Right kidney (tissue), 1 donor: ENCODE measurements around the gene SEPTIN8.

Experiments
- DNase-seq: peaks from one replicate; pipeline ENCODE4 v3.0.0-alpha.2; 2016

The SEPTIN8 gene

DNA sequence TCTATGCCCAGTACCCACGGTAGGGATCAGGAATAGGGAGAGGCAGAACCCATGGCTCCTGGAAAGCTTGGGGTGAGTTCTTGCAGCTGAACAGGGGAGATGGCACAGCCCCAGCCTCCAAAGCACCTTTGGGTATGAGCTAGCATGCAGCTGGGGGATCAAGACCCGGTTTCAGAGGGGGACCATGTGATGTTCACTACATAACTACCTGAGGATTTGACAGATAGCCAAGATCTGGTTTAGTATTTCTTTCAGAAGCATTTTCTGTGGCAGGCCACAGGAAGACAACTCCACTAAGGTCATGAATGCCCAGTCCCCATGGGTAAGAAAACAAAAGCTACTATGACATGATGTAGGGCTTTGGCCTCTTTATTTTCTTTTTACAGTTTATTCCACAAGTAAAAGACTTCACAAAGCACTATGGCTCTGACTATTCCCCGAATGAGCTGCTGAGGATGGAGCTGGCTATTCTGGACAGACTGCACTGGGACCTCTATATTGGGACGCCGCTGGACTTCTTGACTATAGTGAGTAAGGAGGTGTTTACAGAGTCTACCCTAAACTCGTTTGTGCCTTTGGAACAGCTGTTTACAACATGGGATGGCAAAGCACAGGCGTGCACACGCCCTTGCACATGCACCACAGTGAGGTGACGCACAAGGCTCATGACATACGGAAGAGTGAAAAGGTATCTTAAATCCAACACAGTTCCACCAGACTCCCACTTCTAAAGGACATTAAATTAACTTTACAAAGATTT lies 26.4 kb downstream of the SEPTIN8 start:
- no peak for DNase-seq

DNA sequence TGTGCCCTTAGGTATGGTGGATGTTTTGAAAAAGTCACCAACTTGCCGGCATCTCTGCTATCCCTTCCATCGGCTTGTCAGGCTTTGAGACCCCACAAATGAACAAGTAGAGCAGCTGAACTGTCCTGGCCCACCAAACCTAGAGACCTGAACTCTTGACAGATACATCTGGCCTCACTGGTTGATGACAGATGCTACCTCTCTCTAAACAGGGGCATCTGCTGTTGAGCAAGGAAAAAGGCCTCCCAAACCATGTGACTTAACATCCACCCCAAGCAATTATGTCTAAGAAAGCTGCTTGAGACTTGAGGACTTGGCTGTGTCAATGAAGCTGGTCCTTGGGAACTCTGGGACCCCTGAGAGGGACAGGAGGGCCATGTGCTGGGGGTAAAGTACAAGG lies 27.5 kb downstream of the SEPTIN8 start:
- DNase-seq: no peak

DNA sequence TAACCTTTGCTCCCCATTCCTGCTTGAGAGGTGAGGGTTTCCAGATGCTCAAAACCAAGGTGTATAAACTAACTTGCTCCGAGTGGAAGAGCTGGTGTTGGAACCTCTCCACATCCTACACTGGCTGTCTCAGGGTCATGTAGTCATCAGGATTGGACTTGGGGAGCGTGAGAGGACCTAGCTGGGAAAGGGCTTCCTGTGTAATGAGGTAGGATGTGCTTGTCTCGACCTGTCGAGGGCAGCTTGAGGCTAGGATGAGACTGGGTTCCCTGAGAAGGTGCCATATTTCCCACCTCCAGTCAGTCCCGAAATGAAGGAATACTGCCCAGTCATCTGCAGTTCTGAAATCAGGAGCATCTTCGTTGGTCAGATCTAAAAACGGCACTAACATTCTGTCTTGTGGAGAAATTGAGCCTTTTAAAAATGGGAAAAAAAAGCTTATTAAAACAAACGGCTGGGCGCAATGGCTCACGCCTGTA lies 28.5 kb downstream of the SEPTIN8 start:
- no peak for DNase-seq

DNA sequence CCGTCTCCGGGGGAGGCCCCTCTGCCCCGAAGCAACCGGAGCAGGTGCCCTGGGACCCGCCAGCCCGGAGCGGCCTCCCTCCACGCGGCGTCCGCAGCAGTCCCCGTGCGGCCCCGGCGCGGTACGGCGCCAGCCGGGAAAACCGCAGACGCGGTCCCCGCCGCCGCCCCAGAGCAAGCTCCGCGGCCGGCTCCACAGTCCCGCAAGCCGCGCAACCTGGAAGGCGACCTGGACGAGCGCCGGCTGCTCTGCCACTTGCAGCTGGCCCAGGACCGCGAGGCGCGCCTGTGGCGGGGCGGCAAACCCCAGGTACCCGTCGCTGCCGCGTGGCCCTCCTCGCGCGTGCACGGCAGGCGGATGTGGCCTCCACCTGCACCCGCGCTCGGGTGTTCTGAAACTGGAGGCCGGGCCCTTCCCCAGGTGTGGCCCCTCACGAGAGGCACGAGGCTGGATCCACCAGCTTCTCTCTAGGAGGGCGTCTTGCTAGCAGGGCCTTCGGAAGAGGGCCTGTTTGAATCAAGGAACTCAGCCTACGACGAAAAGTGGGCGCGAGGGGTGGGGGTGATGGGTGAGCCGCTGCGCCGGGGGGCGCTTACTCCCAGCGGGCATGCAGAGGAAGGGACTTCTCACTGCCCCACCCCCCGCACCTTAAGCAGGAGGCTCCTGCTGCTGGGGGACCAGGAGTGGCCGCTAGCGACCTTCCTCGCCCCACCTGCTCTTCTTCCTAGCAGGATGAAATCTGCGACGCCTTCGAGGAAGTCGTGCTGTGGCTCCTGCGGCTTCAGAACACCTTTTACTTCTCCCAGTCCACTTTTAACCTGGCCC lies 29.2 kb downstream of the SEPTIN8 start:
- no peak for DNase-seq

DNA sequence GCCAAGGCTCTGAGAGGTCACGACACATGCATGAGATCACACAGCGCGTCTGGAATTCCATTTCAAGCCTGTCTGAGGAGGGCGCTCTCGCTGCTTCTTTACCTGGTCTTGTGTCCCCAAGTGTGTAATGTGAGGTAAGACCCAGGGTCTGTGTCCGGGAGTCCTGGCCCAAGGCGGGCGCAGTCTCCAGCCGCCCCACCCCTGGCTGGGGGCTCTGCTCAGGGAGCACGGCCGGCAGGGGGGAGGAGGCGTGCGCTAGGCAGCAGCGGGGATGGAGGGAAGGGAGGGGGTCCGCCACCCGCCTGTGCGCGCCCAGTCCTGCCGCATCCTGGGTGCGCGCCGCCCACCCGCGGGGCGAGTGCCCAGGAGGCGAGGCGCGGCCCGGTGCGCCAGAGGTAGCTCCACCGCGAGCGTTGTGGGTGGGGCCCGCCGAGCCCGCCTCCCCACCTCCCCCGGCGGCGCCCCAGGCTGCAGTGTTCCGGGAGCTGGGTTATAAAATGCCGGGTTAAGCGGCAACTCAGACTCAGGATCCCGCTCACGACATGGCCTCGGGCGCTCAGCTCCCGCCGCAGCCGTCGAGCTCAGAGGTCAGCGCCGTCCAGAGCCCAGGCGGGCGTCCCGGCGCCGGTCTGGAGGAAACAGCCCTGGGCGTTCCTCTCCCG lies 30.0 kb downstream of the SEPTIN8 start, which contains the start of gene CCNI2:
Gene CCNI2 (plus strand): TSS at position 473 of the 662 bp plus-strand sequence. CDS start 70 bp downstream, at position 543.
- peak; percentile 72 for DNase-seq

DNA sequence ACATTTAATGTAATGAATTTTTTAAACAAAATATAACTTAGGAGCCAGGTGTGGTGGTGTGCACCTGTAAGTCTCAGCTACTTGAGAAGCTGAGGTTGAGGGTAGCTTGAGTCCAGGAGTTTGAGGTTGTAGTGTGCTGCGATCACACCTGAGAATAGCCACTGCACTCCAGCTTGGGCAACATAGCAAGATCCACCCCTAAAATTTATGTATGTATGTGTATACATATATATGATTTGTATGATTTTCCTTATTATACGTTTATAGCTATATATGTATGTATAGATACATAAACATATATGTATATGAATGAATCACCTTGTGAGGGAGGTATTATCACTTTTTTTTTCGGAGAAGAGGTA lies 30.5 kb downstream of the SEPTIN8 start:
- no peak for DNase-seq

DNA sequence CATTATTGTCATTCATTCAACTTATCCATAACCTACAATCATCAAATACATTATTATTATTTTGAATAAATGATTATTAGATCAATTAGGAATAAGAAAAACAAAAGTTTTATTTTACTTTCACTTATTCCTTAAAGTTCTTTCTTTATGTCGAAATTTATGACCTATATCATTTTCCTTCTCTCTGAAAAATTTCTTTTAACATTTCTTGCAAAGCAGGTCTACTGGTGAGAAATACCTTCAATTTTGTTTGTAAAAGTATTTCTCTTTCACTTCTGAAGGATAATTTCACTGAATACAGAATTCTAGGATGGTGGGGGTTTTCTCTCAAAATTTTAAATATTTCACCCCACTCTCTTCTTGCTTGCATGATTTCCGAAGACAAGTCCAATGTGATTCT lies 32.4 kb downstream of the SEPTIN8 start:
- DNase-seq: no peak

DNA sequence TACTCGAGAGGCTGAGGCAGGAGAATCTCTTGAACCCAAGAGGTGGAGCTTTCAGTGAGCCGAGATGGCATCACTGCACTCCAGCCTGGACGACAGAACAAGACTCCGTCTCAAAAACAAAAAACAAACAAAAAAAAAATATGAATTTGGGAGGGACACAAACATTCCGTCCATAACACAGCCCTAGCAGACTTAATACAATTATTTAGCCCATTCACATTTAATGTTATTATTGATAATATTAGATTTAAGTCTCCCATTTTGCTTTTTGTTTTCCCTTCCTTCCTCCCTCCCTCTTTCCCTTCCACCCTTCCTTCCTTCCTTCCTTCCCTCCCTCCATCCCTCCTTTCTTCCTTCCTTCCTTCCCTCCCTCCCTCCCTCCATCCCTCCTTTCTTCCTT lies 34.4 kb downstream of the SEPTIN8 start:
- no peak for DNase-seq

DNA sequence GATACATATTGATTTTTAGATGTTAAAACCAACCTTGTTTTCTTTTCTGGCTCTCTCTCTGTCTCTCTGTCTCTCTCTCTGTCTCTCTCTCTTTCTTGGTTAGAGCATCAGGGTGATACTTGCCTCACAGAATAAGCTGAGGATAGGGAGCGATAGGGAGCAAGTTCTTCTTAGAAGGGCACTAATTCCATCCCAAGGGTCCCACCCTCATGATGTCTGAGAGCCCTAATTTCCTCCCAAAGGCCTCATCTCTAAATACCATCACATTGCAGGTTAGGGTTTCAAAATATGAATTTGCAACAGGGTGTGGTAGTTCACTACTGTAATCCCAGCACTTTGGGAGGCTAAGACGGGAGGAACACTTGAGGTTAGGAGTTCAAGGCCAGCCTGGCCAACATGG lies 34.9 kb downstream of the SEPTIN8 start:
- no peak for DNase-seq

DNA sequence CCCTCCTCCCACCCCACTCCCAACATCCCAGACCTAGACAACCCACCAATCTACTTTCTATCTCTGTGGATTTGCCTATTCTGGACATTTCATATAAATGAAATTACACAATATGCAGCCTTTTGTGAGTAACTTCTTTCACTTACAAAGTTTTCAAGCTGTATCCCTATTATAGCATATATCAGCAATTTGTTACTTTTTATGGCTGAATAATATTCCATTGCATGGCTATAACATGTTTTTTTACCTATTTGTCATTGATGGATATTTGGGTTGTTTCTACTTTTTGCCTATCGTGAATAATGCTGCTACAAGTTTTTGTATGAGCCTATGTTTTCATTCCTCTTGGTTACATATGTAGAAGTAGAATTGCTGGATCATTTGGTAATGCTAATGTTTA lies 37.8 kb downstream of the SEPTIN8 start:
- no peak for DNase-seq

DNA sequence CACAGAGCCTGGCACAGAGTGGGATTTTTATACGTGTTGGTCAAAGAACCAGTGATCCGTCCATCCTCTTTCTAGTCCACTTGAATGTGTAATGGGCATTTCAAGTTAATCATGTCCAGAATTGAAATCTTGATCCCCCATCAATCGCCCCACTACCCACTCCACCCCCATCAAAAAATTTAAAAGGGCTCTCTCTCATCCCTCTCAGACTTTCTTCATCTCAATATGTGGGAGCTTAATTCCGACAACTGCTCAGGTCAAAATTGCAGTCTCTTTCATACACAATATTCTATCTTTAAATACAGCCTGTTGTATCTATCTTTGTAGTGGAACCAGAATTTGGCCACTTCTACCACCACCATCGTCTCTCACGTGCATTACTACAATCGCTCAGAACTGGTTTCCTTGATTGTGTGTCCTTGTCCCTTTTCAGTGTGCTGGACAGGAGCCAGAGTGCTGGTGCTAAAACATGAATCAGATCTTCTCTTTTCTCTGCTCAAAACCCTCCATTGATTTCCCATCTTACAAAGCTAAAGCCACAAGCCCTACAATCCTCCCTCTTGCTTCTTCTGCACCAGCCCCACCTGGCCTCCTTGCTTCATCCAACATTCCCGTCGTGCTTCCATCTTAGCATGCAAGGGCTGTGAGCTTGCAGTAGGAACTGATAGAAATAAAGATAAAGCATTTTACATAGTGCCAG lies 38.9 kb downstream of the SEPTIN8 start:
- DNase-seq: no peak

DNA sequence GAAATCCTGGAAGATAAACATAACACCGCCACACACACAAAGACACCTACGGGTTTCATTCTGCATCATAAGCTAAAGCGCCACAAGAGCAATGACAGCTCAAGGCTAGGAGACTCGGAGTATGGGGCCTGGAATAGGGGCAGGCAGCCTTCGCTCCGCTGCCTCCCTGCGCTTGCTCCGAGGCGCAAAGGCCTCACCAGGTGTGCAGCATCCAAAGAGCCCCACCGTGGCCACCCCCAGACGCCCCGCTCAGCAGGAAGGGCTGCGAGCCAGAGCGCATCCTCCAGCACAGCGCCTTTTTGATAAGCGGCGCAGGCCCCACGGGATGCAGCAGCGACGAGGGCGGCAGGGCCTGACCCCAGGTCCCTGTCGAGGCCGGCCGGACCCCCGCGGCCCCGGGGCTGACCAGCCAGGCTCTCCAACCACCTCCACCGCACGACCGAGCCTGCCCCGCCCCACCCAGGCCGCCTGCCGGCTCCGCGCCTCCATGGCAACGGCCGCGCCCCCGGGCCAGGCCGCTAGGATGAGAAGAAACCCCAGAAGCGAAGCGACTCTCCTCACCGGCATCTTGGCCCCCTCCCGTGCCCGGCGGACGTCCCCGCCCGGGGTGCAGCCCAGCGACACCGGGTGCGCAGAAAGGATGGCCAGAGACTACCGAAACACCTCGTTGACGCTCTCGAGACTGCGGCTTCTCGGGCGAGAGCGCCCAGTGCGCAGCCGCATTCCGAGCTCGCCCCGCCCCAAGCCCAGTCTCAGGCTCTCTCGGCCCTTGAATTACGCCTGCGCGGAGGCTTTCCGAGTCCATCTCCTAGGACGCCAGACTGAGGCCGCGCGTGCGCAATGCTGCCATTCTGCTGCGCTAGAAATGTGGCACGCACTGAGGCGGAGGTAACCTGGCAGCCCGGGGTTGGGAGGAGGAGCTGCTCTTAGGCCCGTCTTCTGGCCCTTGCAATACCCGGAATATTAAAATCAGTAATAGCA lies 39.9 kb downstream of the SEPTIN8 start, which contains the start of gene KIF3A:
Gene KIF3A (minus strand): TSS at position 694 of the 981 bp plus-strand sequence. CDS start 127 bp downstream, at position 567.
- peak; percentile 98 for DNase-seq

DNA sequence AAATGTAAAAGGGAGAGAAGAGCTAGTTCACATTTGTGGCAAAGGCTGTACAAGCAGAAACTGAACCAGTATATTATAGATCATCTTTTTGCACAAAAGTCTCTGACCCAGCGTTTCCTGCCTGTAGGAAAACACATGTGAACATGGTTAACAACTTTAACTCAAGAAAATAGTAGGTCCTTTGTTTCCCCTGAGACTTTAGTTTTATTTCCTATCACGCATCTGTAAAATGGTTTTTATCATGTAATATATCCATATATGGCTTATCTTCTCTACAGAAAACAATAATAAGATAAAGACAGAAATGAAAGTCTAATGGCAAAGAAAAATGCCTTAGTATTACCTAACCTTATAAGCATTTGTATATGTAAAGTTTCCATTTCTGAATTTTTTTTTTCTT lies 42.4 kb downstream of the SEPTIN8 start:
- no peak for DNase-seq

DNA sequence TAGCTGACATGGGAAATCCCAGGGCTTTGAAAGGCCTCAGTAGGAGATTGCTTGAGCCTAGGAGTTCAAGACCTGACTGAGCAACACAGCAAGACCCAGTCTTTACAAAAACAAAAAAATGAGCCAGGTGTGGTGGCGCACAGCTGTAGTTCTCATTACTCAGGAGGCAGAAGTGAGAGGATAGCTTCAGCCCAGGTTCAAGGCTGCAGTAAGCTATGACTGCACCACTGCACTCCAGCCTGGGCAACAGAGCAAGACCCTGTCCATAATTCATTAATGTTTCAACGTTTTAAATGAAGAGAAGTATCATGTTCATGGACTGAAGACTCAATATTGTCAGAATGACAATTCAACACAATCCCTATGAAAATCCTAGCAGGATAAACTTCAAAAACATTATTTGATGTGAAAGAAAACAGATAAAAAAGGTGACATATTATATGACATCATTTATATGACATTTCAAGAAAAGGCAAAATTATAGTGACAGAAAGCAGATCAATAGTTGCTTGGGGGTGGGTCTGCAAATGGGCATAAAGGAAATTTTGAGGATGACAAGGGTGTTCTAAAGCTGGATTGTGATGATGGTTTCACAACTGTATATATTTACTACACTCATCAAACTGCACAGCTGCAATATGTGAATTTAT lies 43.4 kb downstream of the SEPTIN8 start:
- no peak for DNase-seq

DNA sequence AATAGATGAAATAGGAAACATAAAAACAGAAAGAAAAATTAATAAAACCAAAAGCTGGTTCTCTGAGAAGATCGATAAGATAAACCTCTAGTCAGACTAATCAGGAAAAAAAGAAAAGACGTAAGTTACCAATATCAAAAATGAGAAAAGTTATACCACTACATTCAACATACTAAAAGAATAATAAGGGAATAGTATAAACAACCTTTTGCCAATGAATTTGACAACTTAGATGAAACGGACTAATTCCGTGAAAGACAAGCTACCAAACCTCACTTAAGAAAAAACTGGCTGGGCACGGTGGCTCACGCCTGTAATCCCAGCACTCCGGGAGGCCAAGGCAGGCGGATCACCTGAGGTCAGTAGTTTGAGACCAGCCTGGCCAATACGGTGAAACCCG lies 47.1 kb downstream of the SEPTIN8 start:
- no peak for DNase-seq

DNA sequence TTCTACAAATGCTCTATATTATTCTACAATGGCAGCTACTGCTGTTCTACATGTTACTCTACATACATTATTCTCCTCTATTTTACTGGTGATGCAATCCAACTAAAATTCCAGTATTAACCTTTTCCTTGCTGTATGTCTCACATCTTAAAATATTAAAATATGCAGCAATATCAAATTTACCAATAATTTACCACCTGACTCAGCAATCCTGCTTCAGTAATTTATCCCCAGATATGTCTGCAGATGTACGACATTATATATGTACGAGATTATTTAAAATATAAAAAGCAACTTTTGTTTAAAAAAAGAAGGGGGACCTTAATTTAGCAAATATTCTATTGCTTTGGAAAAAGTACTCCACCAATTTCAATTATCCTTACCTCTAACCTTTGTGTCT lies 51.3 kb downstream of the SEPTIN8 start:
- no peak for DNase-seq

DNA sequence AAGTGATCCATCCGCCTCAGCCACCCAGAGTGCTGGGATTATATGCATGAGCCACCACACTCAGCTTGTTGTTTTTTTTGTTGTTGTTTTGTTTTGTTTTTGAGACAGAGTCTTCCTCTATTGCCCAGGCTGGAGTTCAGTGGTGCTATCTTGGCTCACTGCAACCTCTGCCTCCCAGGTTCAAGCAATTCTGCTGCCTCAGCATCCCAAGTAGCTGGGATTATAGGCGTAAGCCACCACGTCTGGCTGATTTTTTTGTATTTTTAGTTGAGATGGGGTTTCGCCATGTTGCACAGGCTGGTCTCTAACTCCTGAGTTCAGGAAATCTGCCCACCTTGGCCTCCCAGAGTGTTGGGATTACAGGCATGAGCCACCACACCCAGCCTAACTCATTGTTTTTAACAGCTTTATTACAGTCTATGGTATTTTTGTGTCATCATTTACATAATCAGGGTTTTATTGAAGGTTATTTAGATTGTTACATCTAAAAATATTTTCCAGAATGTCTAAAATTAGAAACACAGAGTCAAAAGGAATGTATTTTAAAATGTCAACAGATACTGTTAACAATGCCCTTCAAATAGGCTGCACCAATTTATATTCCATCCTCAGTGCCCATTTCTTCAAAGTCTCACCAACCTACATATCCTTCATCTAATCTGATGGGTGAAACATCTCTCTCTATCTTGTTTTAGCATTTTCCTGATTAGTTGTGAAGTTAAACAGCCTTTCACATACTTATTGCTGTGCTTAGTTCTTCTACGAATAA lies 58.3 kb downstream of the SEPTIN8 start:
- no peak for DNase-seq

DNA sequence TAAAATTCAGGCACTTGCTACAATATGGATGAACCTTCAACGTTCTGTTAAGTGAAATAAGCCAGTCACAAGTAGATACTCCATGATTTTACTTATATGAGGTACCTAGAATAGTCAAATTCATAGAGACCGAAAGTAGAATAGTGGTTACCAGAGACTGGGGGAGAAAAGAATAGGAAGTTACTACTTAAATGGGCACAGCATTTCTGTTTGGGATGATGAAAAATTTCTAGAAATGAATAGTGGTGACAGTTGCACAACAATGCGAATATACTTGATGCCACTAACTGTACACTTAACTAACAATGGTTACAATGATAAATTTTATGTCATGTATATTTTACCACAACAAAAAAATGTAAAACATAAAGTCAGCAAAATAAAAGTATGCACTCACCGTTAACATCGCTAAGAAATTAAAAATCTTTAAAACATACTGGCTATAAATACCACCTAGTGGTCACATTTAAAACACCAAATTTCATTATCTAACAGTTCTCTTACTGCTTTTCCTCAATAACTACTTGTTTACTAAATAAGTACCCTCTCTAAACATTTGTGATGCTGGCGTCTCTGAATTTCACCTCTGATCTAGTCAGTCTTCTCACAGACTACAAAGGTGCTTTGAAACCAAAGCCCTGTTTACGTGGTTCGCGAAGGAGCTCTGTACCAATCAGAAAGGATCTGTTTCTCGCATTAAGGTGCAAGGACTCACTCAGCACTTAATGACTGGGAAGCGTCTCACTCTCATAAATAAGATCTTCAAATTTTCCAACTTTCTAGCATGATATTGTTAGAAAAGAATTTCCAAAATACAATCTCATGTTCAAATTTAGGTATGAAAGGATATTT lies 62.4 kb downstream of the SEPTIN8 start:
- DNase-seq: no peak

DNA sequence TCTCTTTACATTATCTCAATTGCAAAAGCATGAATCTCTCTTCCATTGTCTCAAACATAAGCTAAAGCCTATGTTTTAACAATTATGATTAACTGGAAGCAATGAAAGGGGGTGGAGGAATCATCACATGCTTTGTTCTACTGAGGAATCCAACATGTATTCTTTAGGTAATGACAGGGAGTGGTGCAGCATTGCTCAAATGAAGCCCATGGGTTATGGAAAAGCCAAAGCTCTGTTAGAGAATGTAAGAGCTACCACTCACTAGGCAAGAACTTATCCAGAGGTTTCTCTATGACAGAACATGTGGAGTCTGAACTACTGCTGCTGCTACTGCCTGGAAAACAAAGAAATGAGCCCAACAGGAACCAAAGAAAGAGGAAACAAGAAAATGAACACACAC lies 68.4 kb downstream of the SEPTIN8 start:
- no peak for DNase-seq
